ENCODE measurements around the gene PPP6R3.
"Not testable (repeated sequence)": the region's sequence is repeated elsewhere in the genome, so short reads cannot be mapped to it uniquely, and the experiment has no call there.

Gene PPP6R3

GRCh38 chr11:68458340-68458739 lies 2.2 kb upstream of the PPP6R3 start:
- not testable (repeated sequence) for DNase-seq

DNA sequence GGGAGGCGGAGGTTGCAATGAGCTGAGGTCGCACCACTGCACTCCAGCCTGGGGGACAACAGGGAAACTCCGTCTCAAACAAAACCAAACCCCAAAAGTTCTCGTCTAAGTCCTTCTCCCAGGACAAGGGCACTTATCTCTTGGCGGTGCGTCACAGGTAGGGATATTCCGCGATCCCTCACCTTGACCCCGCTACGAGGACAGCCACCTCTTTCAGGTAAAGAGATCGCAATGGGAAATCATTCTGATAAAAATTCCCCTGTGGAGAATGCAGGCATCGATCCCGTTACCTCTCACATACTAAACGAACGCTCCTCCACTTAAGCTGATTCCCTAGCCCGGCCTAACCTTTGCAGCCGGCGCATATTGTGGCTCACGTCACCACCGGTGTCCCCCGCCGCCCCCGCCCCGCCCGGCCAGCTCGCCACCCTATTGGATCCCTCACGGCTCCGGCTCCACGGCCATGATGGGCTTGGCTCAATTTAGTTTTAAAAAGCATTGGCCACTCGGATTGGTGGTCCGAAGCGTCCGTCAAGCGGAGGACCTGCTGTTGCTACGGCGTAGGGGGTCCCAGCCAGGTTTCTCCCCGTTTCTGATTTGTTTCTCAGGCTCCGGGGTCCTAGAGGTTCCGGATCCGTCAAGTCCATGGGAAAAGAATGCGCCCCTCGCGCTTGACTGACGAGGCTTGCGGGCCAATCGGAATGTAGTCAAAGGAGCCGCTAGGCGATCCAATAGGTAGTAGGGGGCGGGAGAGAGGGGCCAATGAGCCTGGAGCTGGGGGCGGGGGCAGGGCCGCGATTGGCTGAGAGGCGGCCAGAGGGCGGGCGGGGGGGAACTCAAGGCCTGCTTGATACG lies 439 bp upstream of the PPP6R3 start:
- DNase-seq: peak; percentile 97

DNA sequence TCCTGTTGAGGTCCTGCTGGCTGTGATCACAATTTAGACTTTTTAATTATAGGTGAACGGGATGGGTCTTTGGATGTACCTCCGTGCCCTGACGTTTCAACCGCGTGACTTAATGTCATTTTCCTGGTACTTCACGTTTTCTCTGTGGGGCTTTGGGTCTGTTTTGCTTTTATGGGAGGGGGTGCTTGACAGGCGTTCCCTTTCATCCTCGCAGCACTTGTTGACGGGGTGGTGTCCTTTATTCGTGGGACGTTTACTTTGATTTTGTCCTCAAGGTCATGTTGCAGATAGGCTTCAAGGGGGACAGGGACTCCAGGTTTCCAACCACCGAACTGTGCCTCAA lies 994 bp downstream of the PPP6R3 start:
- DNase-seq: no peak

GRCh38 chr11:68463714-68464113 lies 3.2 kb downstream of the PPP6R3 start:
- no peak for DNase-seq

GRCh38 chr11:68467201-68467834 lies 6.8 kb downstream of the PPP6R3 start:
- DNase-seq: no peak

- DNase-seq: peak; percentile 45
These were observed 7.8 kb downstream of the PPP6R3 start for GRCh38 chr11:68468217-68468828.

DNA sequence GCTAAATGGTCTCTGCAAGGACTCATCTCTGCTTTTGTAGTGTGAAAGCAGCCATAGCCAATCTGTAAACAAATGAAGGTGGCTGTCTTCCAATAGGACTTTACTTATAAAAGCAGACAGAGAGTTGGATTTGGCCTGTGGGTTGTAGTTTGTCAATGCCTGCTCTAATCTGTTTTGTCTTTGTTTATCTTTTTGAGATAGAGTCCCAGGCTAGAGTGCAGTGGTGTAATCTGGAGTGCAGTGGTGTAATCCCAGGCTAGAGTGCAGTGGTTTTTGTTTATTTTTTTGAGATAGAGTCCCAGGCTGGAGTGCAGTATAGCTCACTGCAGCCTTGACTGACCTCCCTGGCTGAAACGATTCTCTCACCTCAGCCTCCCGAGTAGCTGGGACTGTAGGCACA lies 8.6 kb downstream of the PPP6R3 start:
- DNase-seq: no peak

GRCh38 chr11:68469642-68470041 lies 9.1 kb downstream of the PPP6R3 start:
- no peak for DNase-seq

DNA sequence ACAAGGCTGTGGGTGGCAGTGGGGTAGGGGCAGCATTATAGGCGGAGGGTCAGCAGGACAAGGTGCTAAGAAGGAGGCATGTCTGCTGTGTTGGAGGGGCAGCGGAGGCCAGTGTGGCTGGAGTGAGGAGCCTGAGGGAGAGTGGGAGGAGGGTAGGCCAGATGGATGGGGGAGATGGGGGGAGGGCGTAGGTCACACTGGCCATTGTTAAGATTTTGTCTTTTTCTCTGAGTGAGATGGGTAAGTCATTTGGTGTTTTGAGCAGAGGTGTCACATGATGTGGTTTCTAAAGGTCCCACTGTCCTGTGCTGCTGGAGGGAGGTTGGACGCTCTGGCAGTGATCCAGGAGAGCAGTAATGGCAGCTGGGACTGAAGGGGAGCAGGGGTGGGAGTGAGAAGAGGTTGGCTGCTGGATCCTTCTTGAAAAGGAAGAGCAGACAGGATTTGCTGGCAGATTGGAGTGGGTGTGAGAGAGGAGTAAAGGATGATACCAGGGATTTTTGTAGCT lies 9.8 kb downstream of the PPP6R3 start:
- no peak for DNase-seq

DNA sequence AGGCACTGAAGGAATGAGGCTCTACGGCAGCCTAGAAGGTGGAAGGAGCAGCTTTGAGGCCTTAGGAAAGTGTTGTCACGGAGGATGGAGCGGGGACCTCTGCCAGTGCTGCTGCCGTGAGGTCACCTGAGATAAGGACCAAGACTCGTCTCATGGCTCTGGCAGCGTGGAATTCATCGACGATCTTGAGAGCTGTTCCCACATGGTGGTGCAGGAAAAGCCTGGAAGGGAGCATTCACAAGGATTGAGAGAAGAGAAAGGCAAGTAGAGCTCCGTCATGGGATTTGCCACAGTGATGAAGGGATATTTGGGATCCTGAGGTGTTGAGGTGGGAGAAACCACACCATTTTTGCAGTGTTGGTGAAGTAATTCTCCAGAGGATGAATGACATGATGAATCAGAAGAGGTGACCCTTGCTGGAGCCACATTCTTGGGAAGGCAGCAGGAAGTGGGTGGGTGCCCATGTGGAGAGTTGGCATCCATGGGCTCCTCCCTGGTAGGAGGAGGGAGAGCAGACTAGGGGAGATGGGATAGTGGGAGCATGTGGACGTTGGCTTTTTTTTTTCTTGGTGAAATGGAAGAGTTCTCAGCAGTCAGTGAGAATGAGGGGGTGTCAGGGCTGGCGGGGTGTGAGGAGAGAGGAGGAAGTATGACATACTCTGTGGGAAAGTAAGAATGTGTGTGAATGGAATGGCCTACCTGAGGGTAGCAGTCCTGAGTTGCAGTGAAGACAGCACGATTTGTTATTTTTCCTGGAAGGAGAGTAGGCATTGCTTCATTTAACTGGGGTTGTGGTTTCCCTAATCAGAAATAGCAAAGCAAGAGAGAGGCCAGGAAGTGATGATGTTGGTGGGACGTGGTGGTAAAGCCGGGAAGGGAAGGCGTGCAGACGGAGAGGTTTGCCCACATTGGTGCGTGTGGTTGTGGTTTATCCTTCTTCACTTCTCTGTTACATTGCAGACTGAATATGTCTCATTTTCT lies 11.1 kb downstream of the PPP6R3 start:
- peak; percentile 83 for DNase-seq

DNA sequence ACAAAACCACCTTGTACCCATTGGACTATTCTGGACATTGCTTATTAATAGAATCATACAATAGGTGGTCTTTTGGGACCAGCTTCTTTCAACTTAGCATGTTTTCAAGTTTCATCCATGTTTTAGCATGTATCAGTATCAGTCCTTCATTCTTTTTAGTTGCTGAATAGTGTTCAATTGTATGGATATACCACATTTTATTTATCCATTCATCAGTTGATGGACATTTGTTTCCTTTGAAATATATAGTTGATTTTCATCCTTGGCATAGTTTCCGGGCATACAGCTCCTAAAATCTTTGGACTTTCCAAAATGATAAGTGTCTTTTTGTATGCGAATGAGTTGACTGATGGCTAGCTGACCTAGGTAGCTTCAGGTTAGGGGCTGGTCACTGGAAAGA lies 12.2 kb downstream of the PPP6R3 start:
- no peak for DNase-seq

DNA sequence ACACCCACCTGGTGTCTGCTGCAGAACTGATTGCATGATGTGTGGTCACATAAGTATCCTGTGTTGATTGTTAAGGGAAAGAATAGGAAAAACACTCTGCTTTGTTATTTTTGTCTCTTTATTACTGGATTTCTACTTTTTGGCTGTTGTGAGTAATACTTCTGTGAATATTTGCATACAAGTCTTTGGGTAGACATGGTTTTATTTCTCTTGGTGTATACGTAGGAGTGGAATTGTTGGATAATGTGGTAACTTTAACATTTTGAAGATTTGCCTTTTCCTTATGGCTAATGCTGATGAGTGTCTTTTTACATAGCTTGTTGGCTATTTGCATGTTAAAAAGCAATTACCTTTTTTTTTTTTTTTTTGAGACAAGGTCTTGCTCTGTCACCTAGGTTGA lies 13.1 kb downstream of the PPP6R3 start:
- DNase-seq: no peak

- DNase-seq: not testable (repeated sequence)
These were observed 15.1 kb downstream of the PPP6R3 start for GRCh38 chr11:68475626-68476025.

- no peak for DNase-seq
These were observed 18.8 kb downstream of the PPP6R3 start for GRCh38 chr11:68479390-68479789.

GRCh38 chr11:68480193-68480592 lies 19.6 kb downstream of the PPP6R3 start:
- DNase-seq: no peak

DNA sequence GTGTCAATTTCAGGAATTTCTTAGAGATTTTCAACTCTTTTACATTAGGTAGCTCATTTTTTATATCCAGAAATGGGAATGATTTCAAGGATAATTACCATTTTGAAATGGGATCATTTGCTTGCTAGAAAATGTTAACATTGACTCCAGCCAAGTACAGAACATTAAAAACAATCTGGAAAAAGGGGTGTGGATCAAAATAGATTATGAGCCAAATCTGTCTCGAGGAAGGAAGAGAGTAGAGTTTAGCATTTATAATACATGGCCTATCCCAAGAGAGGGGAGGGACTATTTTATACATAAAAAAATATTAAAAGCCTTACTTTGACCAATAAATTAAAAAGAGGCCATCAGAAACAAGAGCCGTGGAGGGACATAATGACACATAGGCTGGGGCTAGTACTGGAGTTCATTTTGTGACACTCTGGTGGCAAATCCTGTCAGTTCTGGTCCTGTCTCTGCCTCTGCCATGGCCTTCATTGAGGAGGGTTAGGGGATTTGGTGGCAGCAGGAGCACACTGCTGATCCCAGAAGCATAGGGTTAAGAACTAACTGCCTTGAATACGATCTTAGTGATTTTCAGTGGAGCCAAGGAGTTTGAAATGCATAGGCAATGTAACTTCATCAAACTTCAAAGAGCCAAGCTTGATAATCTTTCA lies 20.4 kb downstream of the PPP6R3 start:
- no peak for DNase-seq

DNA sequence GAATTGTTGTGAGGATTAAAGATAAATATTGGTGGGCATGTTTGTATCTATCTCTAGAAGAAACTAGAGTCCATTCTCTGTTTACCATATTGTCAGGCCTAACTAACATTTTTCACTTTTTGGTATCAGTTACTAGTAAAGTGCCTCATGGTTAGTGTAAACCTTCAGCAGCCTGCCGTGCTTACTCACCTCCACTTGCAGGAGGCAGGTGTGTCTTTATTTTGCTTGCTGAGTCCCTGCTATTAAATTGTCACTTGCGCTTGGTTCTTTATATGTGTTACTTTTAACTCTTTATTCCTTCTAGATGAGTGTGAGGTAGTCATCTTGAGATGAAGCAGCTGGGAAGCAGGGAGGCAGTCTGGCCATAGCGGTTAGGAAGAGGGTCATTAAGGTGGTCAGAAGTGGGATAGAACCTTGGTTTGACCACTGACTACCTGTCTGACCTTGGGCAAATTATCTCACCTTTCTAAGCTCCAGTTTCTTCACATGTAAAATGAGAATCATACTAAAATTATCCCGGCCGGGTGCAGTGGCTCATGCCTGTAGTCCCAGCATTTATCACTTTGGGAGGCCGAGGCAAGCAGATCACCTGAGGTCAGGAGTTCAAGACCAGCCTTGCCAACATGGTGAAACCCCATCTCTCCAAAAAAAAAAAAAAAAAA lies 21.2 kb downstream of the PPP6R3 start:
- DNase-seq: no peak

GRCh38 chr11:68488623-68489022 lies 28.1 kb downstream of the PPP6R3 start:
- DNase-seq: no peak

GRCh38 chr11:68495220-68495729 lies 34.7 kb downstream of the PPP6R3 start:
- DNase-seq: no peak

DNA sequence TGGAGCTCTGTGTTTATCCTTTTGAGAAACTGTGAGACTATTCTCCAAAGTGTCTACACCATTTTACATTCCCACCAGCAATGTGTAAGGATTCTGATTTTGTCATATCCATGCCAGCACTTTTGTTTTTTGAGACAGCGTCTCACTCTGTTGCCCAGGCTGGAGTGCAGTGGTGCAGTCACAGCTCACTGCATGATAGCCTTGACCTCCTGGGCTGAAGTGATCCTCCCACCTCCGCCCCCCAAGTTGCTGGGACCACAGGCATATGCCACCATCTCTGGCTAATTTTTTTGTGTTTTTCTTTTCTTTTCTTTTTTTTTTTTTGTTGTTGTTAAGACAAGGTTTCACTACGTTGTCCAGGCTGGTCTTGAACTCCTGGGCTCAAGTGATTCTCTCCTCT lies 35.3 kb downstream of the PPP6R3 start:
- no peak for DNase-seq

- no peak for DNase-seq
These were observed 37.2 kb downstream of the PPP6R3 start for GRCh38 chr11:68497761-68498160.
